HL-60/S4 (cell line): ENCODE data around the gene BFSP2.

Experiments
- in situ Hi-C: fragments of 300-500 bp; cut with MboI; formaldehyde crosslinking; loops from 2 replicates; pipeline ENCODE4 v1.14.3; 2022; ENCODE audit warnings: low sequenced_read_pairs

BFSP2 gene

GRCh38 chr3:133400006-133400515 is at the start of gene BFSP2:
Gene BFSP2 (plus strand): TSS chr3:133400056. CDS start chr3:133400084, 28 bp downstream.
- in situ Hi-C loops, result no loop called here

GRCh38 chr3:133354721-133355120 is 45.1 kb upstream of the BFSP2 start:
- in situ Hi-C loops, result no loop called here

GRCh38 chr3:133360476-133360875 is 39.4 kb upstream of the BFSP2 start:
- in situ Hi-C loops, result no loop called here

- in situ Hi-C loops, result no loop called here
These were observed 38.8 kb upstream of the BFSP2 start for GRCh38 chr3:133361011-133361410.

DNA sequence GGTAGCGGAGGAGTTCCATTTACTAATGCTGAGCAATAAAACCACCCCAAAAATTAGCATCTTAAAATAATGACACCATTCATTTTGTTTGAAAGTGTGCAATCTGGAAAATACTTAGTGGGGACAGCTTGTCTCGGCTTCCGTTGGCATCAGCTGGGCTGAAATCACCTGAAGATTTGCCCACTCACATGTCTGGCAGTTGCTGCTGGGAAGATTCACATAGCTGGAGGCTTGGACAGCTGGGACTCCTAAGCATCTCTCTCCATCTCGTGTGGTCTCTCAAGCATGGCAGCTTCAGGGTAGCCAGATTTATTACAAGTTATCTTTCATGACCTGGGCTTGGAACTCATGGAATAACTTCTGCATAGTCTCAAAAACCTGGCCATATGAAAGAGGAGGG is 38.4 kb upstream of the BFSP2 start:
- in situ Hi-C loops, result no loop called here

DNA sequence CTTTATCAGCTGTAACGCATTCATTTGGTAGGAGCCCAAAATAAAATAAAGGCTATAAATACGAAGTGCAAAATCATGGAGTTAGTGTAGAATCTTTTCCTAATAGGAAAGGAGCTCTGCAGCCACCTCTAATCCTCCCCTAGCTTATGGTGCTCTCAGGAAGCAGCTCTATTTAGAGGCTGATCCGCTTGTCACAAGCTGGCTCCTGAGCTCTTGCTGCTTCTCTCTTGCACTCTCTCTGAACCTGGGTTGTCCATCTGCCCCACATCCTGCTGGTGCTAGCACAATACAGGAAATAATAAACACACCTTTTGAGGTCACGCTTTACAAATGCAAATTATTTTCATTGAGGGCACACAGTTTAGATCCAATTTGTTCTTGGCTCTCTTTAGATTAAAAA is 37.3 kb upstream of the BFSP2 start:
- in situ Hi-C loops, result no loop called here

- in situ Hi-C loops, result no loop called here
These were observed 35.2 kb upstream of the BFSP2 start for GRCh38 chr3:133364704-133365103.

DNA sequence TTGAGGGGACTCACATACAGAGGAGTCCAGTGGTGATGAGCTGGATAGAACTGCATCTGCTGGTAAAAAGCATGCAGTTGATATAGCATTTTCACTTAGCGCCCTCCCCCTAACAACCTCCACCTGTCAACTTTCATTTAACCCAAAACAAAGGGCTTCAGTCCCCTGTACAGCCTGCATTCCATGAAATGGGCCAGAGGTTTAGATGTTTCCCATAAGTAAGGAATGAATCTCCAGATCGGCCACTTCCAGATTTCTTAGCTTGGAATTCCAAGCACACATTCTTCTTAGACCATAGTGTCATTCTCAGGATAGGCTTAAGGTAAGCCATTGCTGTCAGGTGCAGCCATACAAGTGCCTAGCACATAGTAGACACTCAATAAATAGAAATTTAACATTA is 32.9 kb upstream of the BFSP2 start:
- in situ Hi-C loops, result no loop called here

- in situ Hi-C loops, result no loop called here
These were observed 32.5 kb upstream of the BFSP2 start for GRCh38 chr3:133367403-133367802.

- in situ Hi-C loops, result no loop called here
These were observed 31.9 kb upstream of the BFSP2 start for GRCh38 chr3:133367956-133368355.

DNA sequence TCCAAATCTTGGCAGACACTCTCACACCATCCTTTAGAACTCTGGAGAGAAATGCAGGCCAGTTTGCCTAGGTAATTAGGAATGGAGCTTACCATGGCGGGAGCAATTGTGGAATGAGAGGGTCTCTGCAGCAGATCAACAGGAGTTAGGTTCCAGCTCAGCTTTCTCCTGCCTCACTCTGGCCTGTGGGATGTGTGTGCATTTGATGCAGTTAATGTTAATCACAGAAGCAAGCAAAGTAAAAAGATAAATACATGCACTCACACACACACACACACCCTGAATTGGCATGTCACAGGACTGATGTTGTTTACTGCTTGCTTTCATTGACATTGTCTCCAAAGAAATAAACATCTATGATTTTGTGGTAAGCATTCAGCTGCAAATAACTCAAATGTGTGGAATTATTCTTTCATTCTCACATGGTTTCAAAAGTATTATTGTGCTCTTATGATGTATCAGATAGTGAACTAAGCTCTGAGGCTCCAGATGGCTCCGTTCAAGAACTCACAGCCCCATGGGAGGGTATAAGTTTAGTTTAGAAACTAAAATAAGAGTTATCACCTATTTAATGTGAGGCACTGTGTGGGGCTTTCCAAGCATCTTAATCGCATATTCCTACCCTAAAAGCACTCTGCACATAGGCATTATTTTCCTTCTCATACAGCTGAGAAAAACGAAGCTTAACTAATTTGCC is 31.3 kb upstream of the BFSP2 start:
- in situ Hi-C loops, result no loop called here

- in situ Hi-C loops, result no loop called here
These were observed 30.8 kb upstream of the BFSP2 start for GRCh38 chr3:133369068-133369440.

DNA sequence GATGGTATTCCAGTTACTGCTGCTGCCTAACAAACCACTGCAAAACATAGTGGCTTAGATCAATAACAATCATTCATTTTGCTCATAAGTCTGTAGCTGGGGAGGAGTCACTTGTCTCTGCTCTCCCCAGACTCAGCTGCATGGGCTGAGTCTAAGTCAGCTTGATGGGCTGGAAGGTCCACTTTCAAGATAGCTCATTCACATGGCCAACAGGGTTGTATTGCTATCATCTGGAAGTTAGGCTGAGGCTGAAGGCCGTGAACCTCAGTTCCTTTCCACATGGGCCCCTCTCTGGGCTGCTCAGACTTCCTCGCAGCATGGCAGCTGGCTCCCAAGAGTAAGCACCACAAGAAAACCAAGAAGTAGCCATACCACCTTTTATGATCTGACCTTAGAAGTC is 28.7 kb upstream of the BFSP2 start:
- in situ Hi-C loops, result loop anchor here (10.0 kb wide), 1 partner anchor 326 kb away; no protein-coding TSS in a partner anchor

- in situ Hi-C loops, result loop anchor here (10.0 kb wide), 1 partner anchor 327 kb away; no protein-coding TSS in a partner anchor
These were observed 28.2 kb upstream of the BFSP2 start for GRCh38 chr3:133371676-133372075.

- in situ Hi-C loops, result loop anchor here (10.0 to 25.0 kb wide), 2 partner anchors 330 to 638 kb away; no protein-coding TSS in a partner anchor
These were observed 25.0 kb upstream of the BFSP2 start for GRCh38 chr3:133374708-133375402.

DNA sequence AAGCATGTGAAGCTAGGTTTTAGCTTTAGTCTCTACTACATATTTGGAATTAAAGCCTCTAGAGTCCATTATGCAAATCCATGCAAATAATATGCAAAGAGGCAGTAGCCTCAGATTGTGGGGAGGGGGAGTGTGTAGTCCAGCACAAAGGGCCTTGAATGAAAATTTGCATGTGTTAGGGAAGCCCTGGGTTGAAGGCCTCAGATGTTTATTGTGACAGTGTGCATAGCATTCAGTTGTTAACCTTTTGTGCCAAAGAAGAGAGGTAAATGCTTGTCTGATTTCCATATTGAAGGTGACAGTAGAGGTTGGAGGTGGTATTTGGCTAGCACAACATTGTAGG is 24.5 kb upstream of the BFSP2 start:
- in situ Hi-C loops, result loop anchor here (10.0 to 25.0 kb wide), 2 partner anchors 331 to 638 kb away; no protein-coding TSS in a partner anchor

- in situ Hi-C loops, result loop anchor here (10.0 to 25.0 kb wide), 2 partner anchors 332 to 640 kb away; no protein-coding TSS in a partner anchor
These were observed 23.0 kb upstream of the BFSP2 start for GRCh38 chr3:133376810-133377209.

GRCh38 chr3:133377396-133377795 is 22.5 kb upstream of the BFSP2 start:
- in situ Hi-C loops, result loop anchor here (10.0 to 25.0 kb wide), 2 partner anchors 333 to 640 kb away; no protein-coding TSS in a partner anchor

DNA sequence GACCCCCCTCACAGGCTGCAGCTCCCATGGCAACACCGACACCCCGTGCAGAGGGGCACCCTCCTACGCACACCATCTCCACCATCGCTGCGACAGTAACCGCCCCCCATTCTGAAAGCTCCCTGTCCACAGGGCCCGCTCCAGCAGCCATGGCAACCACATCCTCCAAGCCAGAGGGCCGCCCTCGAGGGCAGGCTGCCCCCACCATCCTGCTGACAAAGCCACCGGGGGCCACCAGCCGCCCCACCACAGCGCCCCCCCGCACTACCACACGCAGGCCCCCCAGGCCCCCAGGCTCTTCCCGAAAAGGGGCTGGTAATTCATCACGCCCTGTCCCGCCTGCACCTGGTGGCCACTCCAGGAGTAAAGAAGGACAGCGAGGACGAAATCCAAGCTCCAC is 19.9 kb upstream of the BFSP2 start:
- in situ Hi-C loops, result loop anchor here (10.0 to 25.0 kb wide), 2 partner anchors 335 to 643 kb away; no protein-coding TSS in a partner anchor

DNA sequence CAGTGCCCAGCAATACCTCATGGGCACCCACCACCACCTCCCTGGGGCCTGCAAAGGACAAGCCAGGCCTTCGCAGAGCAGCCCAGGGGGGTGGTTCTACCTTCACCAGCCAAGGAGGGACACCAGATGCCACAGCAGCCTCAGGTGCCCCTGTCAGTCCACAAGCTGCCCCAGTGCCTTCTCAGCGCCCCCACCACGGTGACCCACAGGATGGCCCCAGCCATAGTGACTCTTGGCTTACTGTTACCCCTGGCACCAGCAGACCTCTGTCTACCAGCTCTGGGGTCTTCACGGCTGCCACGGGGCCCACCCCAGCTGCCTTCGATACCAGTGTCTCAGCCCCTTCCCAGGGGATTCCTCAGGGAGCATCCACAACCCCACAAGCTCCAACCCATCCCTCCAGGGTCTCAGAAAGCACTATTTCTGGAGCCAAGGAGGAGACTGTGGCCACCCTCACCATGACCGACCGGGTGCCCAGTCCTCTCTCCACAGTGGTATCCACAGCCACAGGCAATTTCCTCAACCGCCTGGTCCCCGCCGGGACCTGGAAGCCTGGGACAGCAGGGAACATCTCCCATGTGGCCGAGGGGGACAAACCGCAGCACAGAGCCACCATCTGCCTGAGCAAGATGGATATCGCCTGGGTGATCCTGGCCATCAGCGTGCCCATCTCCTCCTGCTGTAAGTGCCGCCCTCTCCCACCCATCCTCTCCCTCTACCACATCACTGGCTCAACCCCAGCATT is 19.2 kb upstream of the BFSP2 start:
- in situ Hi-C loops, result loop anchor here (25.0 kb wide), 1 partner anchor 643 kb away; no protein-coding TSS in a partner anchor
